Parathyroid adenoma (tissue), 2 donors: Measurements from ENCODE around the gene PIGK.

Source experiments
- H2AFZ ChIP-seq: fragments of 300-600 bp; sonication (generic); one replicate; pipeline ENCODE4 v1.7.0; 2017; ENCODE audit warnings: antibody characterized with exemption, mild to moderate bottlenecking
- H3K27ac ChIP-seq: fragments of 300-600 bp; sonication (generic); one replicate; pipeline ENCODE4 v1.7.0; 2017
- H3K27me3 ChIP-seq: fragments of 300-600 bp; sonication (generic); one replicate; pipeline ENCODE4 v1.7.0; 2017; ENCODE audit warnings: low read length; ENCODE audit not compliant: control insufficient read depth, insufficient read depth
- H3K36me3 ChIP-seq: fragments of 300-600 bp; sonication (generic); one replicate; pipeline ENCODE4 v1.7.0; 2017; ENCODE audit warnings: low read length; ENCODE audit not compliant: control insufficient read depth, insufficient read depth
- H3K4me1 ChIP-seq: fragments of 300-600 bp; sonication (generic); one replicate; pipeline ENCODE4 v1.7.0; 2017; ENCODE audit warnings: control low read depth
- H3K4me2 ChIP-seq: fragments of 300-600 bp; sonication (generic); one replicate; pipeline ENCODE4 v1.7.0; 2017; ENCODE audit warnings: low read length
- H3K4me3 ChIP-seq: fragments of 300-600 bp; sonication (generic); one replicate; pipeline ENCODE4 v1.7.0; 2017; ENCODE audit warnings: low read depth, low read length
- H3K79me2 ChIP-seq: fragments of 300-600 bp; sonication (generic); one replicate; pipeline ENCODE4 v1.7.0; 2017; ENCODE audit warnings: control low read depth
- H3K9ac ChIP-seq: fragments of 300-600 bp; sonication (generic); one replicate; pipeline ENCODE4 v1.7.0; 2017; ENCODE audit warnings: mild to moderate bottlenecking
- H3K9me3 ChIP-seq: fragments of 300-600 bp; sonication (generic); one replicate; pipeline ENCODE4 v1.7.0; 2017; ENCODE audit warnings: low read length; ENCODE audit not compliant: control insufficient read depth
- CTCF ChIP-seq: fragments of 300-600 bp; sonication (generic); IDR thresholded peaks from one replicate; pipeline ENCODE4 v1.7.0; 2017; ENCODE audit warnings: antibody characterized with exemption, mild to moderate bottlenecking
- donor health status: primary hyperparathyroidism.

The PIGK gene

GRCh38 chr1:77120950-77121349 lies 98.3 kb downstream of the PIGK start:
- TF ChIP-seq CTCF = no peak
- no peaks in the 10 kb centered on the region for H3K36me3 ChIP-seq

GRCh38 chr1:77118712-77119111 lies 100.5 kb downstream of the PIGK start:
- Histone ChIP-seq H3K4me2 (no peak overlapping the region), H3K79me2 (no peaks in the 10 kb centered on the region), H3K4me3 (no peak overlapping the region), H2AFZ (no peak overlapping the region), H3K9me3 (no peaks in the 10 kb centered on the region), H3K9ac (no peak overlapping the region), H3K4me1 (no peaks in the 10 kb centered on the region), H3K36me3 (no peaks in the 10 kb centered on the region), H3K27ac (no peak overlapping the region), H3K27me3 (no peaks in the 10 kb centered on the region)
- TF ChIP-seq CTCF = no peak

More at GRCh38 chr1:77120950-77121349, 98.3 kb downstream of the PIGK start:
- no peak overlapping the region for H3K4me2 ChIP-seq
- H3K27ac ChIP-seq = no peak overlapping the region
- H3K79me2 ChIP-seq = no peaks in the 10 kb centered on the region
- no peak overlapping the region for H2AFZ ChIP-seq
- H3K9ac ChIP-seq = no peak overlapping the region
- no peak overlapping the region for H3K4me3 ChIP-seq
- no peaks in the 10 kb centered on the region for H3K27me3 ChIP-seq
- no peaks in the 10 kb centered on the region for H3K4me1 ChIP-seq
- no peaks in the 10 kb centered on the region for H3K9me3 ChIP-seq

DNA sequence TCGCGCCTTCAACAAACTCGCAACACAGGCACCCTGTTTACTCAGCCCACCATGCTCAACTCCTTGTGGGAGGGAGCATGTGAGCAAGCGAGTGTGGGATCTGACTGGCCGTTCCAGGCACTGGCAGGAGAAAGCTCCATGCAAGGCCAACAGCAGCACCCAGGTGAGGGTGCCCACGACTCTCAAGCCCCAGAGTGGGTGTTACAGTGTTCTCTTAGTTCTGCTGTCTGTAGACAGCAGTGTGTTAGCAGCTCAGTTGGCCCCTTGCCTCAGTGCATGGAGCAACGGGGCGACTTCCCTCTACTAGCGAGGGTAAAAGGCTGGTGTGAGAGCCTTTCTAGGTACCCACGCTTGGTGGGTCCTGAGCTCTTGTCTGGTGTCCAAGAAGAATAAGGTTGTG lies 114.6 kb downstream of the PIGK start:
- Histone ChIP-seq H3K9me3 (no peaks in the 10 kb centered on the region), H3K9ac (no peak overlapping the region), H3K36me3 (no peaks in the 10 kb centered on the region), H3K27me3 (no peaks in the 10 kb centered on the region), H3K4me1 (no peaks in the 10 kb centered on the region), H3K27ac (no peak overlapping the region), H3K4me3 (no peak overlapping the region), H3K79me2 (no peaks in the 10 kb centered on the region), H3K4me2 (no peak overlapping the region), H2AFZ (no peak overlapping the region)
- no peak for TF ChIP-seq CTCF

GRCh38 chr1:77103486-77103885 lies 115.7 kb downstream of the PIGK start:
- no peak for TF ChIP-seq CTCF
- Histone ChIP-seq H3K36me3 (no peaks in the 10 kb centered on the region), H3K79me2 (no peaks in the 10 kb centered on the region), H3K9me3 (no peaks in the 10 kb centered on the region), H2AFZ (no peak overlapping the region), H3K27me3 (no peaks in the 10 kb centered on the region), H3K9ac (no peak overlapping the region), H3K27ac (no peak overlapping the region), H3K4me2 (no peak overlapping the region), H3K4me3 (no peak overlapping the region), H3K4me1 (no peaks in the 10 kb centered on the region)

DNA sequence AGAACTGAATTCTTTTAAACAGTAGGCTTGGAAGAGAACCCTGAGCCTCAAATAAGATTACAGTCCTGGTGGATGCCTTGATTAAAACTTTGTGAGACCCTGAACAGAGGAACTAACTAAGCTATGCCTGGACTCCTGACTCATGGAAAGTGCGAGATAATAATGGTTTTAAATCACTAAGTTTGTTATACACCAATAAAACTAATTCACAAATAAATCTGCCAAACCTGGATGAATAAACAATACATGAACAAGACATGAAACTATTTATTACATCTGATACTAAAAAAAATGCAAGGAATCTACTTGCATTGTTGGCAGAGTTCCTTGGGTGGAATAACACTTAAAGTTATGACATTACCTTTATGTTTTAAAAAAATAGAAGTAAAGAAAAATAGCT lies 118.4 kb downstream of the PIGK start:
- Histone ChIP-seq H3K79me2 (no peaks in the 10 kb centered on the region), H3K9me3 (no peaks in the 10 kb centered on the region), H3K36me3 (no peaks in the 10 kb centered on the region), H3K9ac (no peak overlapping the region), H2AFZ (no peak overlapping the region), H3K4me1 (no peaks in the 10 kb centered on the region), H3K4me3 (no peak overlapping the region), H3K27me3 (no peaks in the 10 kb centered on the region), H3K4me2 (no peak overlapping the region), H3K27ac (no peak overlapping the region)
- no peak for TF ChIP-seq CTCF
